LoVo (cell line): Measurements from ENCODE around the gene ZNF787.

Source experiments
- DNase-seq: peaks from one replicate; pipeline ENCODE4 v3.0.0-alpha.2; 2016; ENCODE audit warnings: low spot score

ZNF787 gene

DNA sequence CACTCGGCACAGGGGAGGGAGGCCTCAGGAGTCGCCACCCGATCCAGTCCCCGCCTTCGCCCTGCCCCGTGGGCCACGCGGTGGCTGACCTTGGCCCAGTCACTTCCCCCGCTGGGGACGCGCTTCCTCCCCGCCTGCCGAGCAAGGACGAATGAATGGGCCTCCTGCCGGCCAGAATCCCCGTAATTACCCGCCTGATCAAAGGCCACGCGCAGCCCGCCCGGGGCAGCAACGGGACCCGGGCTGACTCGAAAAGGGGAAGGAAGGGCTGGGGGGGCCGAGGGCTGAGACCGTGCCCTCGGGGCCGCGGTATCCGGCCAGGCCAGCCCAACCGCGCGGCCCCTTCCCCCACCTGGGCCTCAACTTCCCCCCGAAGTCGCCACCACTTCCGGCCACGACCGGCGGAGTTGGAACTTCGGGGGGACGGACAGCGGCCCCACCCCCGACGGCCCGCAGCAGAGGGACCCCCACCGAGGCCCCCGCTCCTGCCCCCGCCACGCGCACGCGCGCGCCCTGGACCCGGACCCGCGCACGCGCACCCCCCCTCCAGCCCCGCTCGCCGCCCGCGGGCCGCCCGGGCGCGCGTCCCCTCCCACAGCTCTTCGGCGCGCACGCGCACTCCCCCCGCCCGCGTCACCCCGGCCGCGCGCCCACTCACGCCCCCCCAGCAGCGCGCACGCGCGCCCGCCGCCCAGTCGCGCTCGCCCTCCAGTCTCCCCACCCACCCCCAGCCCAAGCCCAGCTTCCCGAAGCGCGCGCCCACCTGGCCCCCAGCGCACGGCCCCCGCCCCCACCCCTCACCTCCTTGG lies 520 bp downstream of the ZNF787 start:
- DNase-seq, result peak; percentile 73

DNA sequence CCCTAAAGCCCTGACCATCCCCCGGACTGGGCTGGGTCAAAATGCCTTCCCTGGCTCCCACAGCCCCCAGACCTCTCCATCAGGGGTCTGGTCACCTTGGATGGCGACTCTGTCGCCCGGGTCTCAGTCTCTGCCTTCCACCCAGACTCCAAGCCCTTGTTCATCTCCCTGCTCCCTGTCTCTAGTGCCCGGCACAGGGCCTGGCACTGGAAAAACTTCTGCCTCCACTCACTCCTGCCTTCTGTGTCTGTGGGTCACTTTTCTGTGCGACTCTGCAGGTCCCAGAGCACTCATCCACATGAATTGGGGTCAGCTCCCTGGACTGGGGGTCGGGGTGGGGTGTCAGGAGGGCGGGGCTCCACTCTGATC lies 1.1 kb downstream of the ZNF787 start:
- DNase-seq, result no peak

- no peak for DNase-seq
Observed at GRCh38 chr19:56119582-56119978, 1.5 kb downstream of the ZNF787 start.

DNA sequence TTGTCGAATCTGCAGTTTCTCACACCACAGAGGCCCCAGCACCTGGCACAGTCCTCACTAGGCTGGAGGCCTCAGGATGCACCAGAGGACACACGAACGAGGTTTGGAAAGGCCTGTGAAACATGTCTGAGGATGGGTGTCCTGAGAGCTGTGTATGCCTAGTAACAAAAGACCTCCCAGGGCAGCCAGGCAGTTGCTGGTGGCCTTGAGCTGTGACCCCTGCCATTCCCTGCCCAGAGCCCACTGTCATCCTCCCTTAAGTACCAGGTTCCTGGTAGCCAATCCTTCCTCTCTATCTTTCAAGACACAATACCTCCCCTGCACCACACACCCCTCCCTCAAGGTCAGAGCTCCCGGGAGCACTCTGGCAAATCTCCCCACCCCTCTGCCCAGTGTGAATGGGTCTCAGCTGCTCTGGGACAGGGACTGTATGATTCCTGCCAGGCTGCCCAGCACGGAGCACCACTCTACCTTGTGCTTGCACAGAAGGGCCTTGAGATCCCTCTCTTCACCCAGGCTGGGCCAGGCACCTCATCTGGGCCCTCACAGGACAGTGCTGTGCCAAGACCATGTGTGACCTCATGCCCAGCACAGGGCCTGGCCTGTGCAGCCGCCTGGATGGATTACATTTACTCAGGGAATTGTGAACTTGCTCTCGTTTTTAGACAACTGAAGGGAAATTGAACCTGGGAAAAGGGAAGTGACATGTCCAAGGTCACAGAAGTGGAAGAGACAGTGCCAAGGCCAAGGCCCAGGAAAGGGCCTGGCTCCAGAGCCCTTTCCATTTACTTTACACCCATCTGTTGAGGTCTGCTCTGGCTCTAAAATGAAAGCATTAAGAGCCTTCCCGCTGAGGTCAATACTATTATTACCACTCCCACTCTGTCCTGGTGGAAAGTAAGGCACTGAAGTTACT lies 2.2 kb downstream of the ZNF787 start:
- no peak for DNase-seq

DNA sequence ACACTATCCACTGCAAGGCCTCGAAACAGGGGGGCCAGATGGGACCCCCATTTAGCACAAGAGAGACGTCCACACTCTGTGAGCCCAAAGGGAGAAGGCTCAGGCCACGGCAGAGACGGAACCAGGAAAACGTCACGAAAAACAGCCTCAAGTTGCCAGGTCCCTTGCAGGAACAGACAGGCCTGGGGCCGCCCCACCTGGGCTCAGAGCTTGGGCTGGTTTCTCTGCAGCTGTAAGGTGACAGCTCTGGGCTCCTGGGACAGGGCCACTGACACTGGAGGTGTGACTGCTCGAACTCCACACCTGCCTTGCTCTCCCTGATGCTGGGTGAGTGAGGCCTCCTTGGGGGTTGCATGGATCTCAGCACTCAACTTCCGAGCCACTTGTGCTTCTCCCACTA lies 3.2 kb downstream of the ZNF787 start:
- no peak for DNase-seq

DNA sequence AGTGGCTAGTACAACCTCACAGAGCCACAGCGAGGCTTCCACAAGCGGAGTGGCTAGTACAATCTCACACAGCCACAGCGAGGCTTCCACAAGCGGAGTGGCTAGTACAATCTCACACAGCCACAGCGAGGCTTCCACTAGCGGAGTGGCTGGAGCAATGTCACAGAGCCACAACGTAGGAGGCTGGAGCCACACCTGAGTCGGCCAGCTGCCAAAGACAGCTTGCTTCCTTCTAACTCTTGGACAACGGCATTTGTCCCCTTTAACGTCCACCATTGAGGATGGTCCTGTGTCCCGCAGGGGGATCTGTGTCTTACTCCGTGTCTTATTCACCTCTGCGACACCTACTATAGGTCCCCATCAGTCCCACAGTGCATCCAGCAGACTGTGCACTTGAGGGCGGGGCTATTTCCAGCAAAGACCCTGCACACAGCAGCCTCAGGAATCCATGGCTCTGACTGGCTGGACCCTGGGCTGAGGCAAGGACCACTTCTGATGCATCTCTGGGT lies 3.7 kb downstream of the ZNF787 start:
- DNase-seq, result no peak

DNA sequence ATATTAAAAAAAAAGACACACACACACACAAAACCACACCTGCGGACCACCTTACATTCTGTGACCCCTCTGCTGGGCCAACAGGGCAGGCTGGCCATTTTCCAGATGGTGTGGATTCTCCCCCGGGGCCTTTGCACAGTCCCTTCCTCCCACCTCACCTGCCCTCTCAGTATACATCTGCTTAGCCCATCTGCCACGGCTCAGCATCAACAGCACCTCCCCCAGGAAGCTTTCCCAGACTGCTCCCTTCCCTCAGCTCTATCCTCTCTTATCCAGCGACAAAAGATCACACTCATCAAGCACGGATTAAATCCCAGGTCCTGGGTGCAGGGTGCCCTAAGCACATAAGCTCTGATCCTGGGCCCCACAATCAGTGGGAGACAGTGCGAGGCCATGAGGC lies 4.5 kb downstream of the ZNF787 start:
- DNase-seq, result no peak

- DNase-seq, result no peak
Observed at GRCh38 chr19:56115490-56115889, 5.6 kb downstream of the ZNF787 start.

GRCh38 chr19:56114778-56115110 lies 6.4 kb downstream of the ZNF787 start:
- no peak for DNase-seq

DNA sequence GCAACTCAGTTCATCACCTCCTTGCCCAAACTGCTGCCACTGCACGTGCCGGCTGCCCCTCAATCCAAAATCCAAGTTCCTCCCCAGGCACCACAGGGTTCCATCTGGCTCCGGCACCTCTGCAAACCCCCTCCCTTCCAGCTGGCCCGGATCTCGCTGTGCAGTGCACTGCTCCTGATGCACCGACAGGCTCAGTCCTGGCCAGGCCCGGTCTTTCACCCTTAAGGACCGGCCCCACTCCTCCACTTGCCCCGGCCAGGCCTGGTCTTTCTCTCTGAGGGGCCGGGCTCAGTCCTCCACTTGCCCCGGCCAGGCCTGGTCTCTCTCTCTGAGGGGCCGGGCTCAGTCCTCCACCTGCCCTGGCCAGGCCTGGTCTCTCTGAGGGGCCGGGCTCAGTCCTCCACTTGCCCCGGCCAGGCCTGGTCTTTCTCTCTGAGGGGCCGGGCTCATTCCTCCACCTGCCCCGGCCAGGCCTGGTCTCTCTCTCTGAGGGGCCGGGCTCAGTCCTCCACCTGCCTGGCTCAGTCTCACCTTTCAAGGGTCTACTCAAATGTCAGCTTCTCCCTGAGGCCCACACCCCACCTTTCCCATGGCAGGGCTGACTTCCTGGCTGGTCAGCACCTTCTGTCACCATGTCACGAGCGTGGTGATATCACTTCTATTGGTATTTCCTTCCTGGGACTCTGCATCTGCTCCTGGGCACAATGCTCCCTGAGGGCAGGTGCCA lies 6.9 kb downstream of the ZNF787 start:
- no peak for DNase-seq

DNA sequence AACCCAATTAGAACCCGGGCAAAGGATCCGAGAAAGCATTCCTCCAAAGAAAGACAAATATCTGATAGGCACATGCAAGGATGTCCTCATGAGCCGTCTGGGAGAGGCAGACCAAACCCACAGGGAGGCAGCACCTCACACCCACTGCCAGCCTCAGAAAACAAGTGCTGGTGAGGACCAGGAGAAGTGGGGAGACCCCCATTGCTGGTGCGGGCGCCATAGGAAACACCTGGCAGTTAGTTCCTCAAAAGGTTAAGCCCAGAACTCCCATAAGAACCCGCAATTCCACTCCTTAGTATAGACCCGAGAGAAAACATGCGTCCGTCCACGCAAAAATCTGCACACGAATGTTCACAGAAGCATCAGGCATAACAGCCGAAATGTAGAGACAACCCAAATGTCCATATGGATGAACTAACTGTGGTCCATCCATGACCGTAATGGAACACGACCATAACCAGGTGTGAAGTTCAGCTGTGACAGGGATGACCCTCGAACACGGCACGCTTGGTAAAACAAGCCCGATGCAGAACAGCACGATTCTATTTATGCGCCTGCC lies 7.9 kb downstream of the ZNF787 start:
- DNase-seq, result no peak

DNA sequence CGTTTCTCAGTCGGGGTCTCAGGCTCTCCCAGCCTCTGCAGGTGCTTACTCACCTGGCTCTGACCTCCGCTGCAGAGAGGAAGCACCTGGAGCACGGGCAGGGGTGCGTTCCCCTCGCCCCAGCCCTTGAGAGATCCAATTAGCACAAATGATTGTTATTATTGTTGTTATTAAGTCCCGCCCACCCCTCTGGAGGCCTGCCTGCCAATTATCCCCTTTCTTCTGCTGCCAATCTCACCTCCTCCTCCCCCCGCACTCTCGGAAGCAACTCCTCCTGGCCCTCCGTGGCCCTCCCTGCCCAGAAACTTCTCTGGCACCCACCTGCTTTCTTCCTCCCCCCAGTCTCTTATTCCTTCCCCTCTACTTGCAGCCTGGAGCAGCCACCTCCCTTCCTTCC lies 8.8 kb downstream of the ZNF787 start:
- no peak for DNase-seq

DNA sequence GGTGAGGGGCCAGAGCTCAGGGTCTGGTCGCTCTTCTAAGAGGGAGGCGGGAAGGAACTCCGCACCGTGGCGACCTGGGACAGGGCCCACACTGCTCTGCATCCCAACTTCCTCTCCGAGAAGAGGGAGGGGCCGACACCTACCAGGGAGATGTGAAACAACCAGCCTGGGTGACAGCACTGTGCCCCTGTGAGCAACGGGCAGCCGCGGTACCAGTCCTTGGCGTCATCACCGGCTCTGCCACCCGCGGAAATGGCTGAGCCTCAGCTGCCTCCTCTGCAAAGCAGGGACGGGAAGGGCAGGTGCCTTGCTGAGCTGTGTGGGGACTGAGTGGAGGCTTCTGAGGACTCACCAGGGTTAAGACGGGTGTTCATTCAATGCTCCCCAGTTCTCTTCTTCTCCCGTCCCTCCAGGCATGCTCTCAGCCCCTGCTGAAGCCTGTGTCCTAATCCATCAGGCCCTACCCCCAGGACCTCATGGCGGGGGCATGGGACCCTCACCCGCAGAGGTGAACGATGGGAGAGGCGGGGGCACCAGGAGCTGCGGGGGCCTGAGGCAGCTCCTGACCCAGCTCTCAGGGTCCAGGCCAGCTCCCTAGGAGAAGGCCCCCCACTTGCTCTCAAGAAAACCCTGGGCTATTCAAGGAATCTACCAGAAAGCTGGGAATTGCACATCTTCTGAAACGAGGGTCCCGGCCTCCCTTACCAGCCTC lies 9.3 kb downstream of the ZNF787 start:
- no peak for DNase-seq

DNA sequence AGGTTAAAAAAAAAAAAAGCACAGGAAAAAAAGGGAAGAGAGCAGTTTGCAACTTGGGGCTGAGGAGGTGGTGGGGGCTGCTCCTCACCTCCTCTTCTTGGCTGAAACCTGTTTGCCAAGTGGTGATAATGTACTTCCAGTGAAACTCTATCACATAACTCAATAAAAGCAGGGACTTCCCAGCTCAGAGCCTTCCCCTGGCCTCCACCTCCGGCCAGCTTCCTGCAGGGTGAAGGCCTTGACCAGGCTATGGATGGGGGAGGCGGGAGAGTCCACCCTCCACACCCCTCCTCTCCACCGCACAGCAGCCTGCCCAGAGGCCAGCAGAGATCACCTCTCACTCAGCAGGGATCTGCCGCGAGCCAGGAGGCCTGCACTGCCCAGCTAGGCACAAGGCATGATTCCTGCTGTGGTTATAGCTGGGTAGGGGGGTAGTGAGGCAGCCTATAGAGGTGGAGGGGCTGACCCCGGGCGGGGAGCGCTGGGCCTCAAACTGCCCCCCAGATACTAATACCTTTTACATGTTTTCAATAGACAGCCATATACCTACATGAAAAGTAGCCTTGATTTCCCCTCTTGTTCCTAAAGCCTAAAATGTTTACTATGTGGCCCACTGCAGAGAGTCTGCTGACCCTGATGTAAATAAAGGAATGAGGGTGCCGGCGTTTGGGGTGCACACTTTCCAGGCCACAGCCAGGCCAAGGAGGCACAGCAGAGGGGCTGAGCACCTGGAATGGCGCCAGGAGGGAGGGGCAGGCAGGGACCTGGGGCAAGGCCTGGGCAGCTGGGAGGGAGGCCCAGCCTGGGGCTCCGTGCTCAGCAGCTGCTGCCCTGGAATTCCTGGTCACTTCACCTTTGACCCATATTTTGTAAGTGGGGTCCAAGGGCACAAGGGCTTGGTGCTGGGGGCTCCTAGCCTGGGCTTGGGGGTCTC lies 10.3 kb downstream of the ZNF787 start:
- no peak for DNase-seq

DNA sequence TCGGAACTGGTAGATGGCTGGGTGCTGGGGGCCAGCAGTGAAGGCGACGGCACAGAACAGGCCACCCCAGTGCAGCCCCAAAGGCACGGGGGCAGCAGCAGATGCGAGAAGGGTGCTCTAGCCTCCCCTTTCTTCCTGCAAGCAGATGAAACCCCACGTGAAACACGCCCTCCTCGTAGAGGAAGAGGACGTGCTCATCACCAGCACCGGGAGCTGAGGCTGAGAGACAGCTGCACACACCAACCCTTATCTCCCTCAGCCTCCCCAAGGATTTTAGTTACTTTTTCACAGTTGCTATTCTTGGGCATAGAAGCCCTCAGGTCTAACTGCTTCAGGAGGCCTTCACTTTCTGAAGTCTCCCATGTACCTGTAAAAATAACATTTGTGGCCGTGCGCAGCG lies 11.9 kb downstream of the ZNF787 start:
- DNase-seq, result no peak

GRCh38 chr19:56108447-56109195 lies 12.5 kb downstream of the ZNF787 start:
- no peak for DNase-seq

DNA sequence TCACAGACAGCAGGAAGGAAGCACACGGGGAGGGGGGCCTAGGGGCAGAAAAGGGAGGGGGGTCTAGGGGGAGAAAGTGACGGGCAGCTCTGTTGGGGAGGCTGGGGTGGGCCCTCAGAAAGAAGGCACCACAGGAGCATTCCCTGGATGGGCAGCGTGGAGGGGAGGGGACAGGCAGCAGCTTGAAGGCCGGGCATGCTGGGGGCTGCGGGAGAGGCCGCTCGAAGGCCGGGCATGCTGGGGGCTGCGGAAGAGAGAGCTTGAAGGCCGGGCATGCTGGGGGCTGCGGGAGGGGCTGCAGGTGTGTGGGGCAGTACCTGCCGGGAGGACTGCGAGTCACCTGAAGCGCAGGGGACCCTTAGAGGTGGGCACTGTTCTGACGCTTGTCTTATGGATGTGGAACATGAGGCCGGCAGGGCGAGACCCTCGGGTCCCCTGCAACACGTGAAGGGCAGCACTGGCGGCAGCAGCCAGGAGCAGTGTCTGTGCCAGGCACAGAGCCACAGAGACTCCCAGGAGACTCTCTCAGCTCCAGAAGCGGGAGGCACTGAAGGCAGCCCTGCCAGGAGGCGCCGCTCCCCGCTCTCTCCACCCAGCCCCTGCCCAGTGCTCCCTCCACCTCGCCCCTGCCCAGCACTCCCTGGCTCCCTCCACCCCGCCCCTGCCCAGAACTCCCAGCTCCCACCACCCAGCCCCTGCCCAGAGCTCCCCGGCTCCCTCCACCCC lies 13.3 kb downstream of the ZNF787 start:
- no peak for DNase-seq

GRCh38 chr19:56106993-56107392 lies 14.1 kb downstream of the ZNF787 start:
- DNase-seq, result no peak

GRCh38 chr19:56106397-56106849 lies 14.7 kb downstream of the ZNF787 start:
- DNase-seq, result no peak
